Fibroblast of skin of abdomen (primary cell): ENCODE results near the gene FEV. TPM values are rescaled to one million over a fixed set of nuclear protein-coding genes. Genes with fewer than 3 reads are reported as not detected.
A peak's percentile ranks its signal among the peaks of the same experiment; 100 is the strongest.

Experiments used
- DNase-seq: peaks from one replicate; pipeline ENCODE4 v3.0.0-alpha.2; 2013
- polyA plus RNA-seq, 2 experiments: library from polyadenylated mRNA; unstranded; fragments of 120-200 nt; gene quantifications; one replicate each; pipeline ENCODE4 v1.2.1, GENCODE V29; 2013; ENCODE audit not compliant: insufficient read length in 2 of 2

The FEV gene
- not detected for polyA plus RNA-seq (2013, experiment 1 of 2; ENCODE audit: insufficient read length)
- polyA plus RNA-seq (2013, experiment 2 of 2; ENCODE audit: insufficient read length): not detected

DNA sequence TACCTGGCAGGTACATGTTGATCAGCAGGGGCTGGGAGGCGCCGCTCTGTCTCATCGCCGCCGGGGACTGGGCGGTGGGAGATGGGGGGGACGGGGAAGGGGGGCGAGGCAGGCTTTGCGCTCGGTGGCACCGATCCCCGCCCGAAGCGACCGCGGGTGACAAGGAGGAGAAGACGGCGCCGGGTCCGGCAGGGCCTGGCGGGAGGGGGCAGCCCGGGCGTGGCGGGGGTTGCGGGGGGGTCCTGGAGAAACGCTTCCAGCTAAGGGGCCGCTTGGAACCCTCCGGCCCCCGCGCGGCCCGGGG is at the start of gene FEV:
TSS of gene FEV (minus strand) at position 164 of the 304 bp plus-strand sequence. CDS start at position 55, 109 bp downstream.
- no peak for DNase-seq

DNA sequence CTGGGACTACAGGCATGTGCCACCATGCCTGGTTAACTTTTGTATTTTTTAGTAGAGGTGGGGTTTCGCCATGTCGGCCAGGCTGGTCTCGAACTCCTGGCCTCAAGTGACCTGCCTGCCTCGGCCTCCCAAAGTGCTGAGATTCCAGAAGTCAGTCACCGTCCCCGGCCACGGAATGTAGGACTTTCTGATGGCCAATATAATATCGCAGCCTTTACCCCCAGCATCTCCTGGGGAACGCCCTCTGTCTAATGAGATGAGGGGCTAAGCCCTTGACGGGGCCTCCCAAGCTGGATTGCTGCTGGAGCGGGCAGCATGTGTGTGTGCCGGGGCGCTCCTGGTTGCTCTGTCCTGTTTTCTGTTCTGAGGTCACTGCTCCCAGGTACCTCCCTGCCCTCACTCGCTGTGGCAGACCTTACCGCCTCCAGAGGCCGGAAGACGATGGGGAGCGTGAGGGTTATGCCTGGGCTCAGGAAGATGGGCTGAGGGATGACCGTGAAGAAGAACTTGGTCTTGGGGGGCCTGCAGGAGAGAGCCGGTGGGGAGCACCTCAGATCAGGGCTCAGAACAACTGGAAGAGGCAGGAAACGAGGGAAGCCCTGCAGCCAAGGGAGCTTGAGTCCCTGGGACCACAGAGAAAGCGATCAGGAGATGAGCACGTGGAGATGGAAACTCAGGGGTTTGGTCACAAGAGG is 47.2 kb upstream of the FEV start:
- no peak for DNase-seq

DNA sequence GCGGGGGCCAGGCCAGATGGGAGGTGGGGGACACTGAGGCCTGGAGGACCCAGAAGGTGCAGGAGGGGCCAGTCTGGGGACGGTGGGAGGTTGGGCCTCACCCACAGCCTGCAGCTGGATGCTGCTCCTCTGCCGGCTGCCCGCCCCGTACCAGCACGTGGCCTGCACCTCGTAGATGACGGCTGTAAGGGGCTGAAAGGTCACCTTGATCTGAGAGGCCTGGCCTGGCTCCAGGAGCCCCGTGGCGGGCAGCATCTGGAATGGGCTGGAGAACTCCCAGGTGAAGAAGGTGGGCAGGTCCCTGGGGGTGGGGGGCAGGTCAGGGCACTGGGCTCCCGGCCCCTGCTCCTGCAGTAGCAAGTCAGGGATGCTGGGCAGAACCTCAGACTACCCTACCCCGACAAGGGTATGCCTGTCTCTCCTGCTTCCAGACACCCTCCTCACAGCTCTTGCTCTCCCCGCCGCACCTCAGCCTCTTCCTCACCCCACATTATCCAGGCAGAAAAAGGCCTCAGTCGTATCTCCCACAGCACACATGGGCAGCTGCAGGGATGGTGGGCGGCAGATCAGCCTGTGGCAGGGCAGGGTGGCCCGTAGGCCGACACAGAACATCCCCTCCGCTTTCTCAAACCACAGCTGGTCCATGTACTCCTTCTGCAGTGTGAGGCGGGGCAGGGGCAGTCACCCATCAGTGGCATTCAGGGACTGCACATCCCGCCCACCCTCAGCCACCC is 46.2 kb upstream of the FEV start:
- no peak for DNase-seq

DNA sequence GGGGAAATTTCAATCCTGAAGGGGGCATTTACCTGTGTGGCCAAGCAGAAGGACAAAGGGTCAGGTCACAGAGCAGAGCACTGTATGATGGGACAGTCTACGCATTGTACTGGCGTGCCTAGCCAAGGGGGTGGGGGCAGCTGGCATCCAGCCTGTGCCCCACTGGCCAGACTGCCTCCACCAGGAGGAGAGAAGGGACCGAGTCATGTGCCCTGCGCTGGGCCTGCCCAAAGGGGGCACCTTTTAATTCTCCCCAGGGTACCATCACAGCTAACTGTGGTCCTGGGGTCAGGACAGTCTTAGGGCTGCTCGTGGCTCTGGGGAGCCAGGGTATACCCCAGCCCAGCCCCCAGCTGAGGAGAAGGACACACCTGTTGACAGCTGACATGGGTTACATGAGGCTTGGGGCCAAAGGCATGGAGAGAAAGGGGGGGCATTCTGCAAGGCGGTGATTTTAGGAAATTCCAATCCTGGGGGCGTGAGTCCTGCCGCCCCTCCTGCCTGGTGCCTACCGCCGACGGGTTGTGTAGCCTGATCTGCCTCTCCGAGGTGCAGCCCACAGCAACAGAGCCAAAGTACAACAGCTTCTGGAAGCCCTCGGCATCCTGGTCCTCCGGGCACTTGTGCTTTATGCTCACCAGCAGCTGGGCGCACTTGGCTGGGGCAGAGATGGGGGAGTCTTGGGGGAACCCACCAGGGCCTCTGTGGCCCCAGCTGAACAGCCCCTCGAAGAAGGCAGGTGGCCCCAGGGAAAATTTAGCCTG is 45.4 kb upstream of the FEV start:
- DNase-seq: no peak

DNA sequence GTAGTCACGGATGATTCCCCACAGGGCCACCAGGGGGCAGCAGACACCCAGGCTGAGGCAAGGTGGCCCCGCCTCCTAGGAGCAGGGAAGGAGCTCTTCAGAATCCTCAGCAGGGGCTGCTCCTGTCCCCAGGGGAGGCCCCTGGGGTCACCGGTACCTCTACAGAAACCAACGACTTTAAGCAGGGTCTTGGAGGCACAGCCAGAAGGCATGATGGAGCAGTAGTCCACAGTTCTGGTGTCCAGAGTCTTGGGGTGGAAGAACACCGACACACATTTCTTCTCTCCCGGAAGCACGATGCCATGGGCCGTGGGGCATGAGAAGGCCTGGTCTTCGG is 44.8 kb upstream of the FEV start:
- peak; percentile 59 for DNase-seq

DNA sequence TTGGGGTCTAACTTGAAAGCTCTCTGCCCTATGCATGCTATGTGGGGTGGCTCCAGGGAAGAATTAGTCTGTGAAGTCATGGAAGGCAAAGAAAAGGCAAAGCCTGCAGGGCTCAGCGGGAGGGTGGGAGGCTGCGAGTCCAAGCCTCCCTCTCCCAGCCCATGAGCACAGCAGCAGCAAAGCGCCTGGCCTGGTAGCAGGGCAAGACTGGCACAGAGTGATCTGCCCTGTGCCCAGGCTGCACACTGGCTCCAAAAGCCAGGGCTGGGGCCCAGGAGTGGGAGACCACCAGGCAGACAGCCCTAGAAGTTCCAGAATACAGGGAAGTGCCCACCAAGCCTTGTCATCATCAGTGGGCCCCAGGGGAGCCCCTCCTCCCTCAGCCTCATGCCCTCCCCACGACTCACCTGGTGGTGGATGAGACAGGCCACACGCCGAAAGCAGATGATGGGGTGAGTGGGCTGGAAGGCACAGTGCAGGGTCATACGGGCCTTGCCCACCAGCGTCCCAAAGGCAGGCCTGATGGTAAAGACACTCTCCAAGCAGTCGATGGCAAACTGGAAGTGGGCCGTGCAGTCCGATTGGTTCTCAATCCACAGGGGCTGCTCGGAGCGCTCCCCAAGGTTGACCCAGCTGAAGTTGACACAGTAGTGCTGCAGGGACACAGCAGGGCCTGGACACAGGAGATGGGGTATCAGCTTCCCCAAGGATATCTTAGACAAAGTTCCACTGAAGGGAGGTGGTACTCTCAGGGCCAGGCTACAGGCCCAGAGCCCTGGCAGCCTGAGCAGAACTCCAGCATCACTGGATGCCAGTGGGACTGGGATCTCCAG is 44.2 kb upstream of the FEV start:
- no peak for DNase-seq

DNA sequence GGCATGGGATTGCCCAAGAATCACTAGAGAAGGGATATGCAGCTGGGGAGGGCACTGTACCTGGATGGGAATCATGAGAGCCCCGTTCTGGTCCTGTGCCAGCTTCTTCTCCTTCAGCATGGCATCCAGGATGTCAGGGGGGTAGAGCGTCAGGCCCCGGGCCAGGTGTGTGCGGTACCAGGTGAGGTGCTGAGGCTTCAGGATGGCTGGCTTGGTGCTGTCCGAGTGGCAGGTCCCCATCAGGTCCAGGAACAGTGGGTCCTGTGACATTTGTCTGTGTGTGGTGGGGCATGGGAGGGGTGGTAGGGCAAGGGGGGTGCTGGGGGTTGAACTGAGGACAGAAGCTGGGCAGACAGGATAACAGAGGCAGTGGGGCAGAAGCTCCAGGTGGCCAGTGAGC is 43.2 kb upstream of the FEV start:
- DNase-seq: no peak

DNA sequence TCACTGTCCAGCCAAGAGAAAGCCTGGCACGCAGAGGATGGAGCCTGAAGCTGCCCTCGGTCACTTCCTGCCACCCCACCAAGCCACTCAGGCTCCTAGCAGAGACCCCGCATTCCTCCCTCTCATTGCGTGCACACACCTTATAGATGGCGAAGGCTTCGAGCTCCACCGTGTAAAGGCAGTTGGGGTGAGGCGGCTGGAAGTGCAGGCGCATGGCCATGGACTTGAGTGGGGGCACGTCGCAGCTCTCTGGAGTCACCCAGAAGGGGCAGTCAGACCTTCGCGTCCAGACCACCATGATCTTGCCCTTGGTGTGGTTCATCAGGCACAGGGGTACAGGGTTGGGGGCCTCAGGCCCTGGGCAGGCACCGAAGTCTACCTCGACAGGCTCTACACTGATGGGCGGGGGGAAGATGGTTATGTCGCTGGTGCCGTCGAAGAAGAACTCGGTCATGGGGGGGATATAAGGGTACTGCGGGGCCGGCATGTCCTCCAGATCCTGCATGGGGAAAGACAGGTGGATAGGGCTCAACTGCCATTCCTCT is 42.6 kb upstream of the FEV start:
- no peak for DNase-seq

DNA sequence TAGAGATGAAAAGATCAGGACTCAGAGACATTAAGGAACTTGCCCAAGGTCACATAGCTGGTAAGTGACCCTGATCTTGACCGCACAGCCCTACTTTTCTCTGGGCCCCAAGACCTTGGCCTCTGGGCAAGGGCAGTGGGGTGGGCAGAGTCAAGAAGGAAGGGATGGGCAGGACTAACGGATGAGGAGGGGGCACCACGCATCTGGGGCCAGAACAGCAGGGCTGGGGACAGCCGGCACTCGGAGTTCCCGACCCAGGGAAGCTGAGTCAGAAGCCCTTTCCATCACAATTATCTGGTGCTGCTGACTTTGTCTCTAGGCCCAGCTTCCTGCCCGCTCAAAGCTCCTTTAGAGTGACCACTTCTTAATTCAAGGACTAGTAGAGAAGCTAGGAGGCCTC is 42.0 kb upstream of the FEV start:
- no peak for DNase-seq

DNA sequence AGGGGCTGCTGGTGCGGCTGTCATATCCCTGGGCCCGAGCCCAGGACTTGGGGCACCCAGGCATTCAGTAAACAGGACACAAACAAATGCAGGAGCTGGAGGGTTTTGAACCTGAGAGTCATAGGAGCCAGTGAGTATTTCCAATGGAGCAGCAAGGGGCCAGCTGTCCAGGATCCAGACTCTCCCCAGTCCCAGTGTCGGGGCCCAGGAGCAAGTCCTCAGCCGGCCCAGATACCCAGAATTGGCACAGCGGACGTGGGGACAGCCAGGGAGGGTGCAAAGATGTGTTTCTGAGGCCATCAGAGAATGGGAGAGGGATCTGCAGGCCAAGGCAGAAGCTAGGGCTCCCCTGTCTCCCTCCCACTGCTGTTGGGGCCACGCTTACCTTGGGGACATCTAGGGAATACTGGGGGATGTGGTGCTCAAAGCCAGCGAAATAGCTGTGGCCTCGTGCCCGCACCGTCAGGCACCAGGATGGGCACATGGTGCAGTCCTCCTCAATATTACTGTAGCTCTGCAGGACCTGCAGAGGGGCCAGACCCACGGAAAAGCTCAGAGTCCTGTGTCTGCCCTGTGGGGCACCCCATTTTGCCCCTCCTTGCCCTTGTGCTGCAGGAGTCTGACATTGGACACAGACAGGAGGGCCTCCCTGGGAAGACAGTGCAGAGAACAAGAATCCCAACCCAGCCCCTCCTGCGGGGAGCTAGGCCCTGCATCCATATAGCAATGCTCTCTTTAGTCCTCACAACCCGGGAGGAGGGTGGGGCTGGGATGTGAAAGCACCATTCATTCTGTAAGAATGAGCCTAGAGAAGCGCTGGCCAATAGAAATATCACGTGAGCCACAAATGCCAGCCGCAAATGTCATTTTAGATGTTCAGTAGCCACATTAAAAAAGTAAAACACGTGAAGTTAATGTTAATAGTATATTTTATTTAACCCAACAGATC is 40.9 kb upstream of the FEV start:
- no peak for DNase-seq

DNA sequence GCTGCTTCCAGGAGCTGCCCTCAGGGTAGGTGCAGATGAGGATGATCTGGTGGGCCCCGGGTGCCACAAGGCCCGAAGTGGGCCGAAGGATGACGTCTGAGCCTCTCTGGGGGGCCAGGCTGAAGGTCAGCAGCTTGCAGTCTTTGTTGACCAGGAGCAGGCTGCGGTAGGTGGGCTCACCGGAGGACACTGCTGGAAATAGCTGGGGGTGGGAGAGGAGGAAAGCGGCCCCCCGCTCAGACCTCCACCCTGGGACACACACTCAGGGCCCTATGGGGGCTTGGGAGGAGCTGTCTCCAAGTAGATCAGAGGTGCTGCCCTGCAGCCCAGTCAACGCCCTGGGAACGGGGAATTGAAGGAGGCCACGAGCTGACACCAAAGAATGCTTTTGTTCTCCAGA is 39.1 kb upstream of the FEV start:
- no peak for DNase-seq

DNA sequence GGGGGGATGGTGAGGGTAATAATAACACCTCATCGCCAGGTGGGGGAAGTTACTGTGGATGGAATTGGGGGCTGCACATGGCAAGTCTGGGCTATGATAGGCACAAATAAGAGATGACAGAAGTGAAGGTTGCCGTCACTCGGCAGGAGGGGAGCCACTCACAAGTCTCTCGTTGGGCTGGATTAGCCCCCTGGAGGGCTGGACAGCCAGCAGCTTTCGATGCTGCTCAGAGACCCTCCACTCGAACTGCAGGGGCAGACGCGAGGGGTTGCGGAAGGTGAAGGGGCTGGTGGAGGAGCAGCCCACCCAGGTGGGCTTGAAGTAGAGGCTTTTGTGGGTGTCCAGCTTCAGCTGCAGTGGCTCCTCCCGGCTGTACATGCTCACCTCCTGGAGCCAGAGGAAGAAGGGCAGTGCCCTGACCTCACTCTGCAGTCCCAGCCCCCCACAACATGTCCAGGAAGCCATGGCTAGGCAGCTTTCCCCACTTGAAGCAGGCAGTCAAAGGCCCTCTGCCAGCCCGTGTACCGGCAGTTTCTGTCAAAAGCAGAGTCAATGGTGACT is 38.1 kb upstream of the FEV start:
- DNase-seq: no peak

DNA sequence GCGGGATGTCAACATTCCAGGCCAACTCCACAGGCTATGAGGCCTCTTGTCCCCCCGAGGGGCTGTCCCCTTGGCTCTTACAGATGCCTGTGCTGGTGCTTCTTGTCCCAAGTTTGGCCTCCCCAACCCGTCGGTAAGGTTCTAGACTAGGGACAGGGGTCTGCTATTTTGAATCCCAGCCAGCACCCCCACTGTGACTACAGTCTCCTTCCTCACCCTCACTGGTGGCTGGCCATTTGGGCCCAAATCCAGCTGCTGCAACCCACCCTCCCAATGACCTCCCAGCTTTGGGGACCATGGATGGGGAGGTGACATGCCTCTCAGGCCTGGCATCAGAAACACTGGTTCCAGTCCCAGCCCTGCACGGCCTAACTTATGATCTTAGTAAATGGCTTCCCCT is 37.6 kb upstream of the FEV start:
- no peak for DNase-seq

DNA sequence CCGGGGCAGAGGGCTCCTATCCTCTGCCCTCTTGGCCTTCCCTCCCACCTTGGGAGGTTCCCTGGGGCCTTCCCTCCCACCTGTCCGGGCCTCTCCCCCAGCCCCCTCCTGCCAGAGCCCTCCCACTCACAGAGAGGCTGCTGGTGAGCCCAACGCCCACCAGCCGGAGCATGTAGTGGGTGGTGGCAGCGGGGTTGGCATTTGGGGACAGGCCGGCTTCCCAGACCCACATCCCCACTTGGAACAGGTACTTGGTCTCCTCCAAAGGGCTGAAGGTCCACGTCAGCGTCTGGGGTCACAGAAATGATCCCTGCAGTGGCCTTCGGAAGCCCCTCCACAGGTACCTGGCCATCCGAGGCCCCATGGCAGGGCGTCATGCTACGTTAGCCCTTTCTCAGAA is 37.1 kb upstream of the FEV start:
- no peak for DNase-seq

DNA sequence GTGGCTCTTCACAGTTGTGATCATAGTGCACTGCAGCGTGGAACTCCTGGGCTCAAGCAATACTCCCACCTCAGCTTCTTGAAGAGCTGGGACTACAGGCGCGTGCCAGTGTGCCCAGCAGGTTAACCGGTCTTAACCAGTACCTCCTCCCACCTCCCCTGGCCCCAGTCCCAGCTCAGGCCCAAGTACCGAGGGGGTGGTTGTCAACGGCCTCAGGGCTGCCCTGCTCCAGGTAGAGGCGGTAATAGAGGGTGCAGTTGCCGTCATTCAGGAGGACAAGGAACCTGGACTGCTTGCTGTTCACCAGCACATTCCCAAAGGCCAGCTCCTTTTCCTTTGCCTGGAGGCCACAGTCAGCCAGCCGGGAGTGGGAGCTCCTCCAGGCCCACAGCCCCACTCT is 36.6 kb upstream of the FEV start:
- DNase-seq: no peak

DNA sequence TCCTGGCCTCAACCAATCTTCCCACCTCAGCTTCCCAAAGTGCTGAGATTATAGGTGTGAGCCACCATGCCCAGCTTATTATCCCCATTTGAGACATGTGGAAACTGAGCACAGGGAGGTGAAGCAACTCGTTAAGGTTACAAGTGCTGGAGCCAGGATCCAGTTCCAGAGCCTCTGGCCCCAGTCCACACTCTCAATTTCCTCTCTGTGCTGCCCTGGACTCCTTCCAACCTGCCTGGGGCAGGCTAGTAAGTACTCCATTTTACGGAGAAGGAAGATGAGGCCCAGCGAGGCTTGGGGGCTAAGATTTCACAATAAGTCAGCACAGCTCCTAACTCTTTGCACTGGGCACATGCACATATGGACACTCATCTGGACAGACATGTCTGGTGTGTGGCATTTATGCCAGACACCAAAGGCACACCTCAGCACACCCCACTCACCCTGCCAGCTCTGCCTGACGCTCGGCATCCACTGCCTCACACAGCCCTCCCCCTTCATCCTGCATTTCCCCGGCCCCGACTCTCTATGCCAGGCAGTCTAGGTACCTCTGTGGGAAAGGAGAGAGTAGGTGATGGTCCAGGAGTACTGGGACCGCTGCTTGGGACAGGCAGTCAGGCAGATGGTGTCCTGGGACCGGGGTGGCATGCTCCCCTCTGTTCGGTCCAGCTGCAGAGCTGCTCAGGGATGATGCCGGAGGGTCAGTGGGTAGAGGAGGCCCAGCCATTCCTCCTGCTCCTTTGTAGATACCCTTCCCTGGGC is 35.8 kb upstream of the FEV start:
- no peak for DNase-seq

DNA sequence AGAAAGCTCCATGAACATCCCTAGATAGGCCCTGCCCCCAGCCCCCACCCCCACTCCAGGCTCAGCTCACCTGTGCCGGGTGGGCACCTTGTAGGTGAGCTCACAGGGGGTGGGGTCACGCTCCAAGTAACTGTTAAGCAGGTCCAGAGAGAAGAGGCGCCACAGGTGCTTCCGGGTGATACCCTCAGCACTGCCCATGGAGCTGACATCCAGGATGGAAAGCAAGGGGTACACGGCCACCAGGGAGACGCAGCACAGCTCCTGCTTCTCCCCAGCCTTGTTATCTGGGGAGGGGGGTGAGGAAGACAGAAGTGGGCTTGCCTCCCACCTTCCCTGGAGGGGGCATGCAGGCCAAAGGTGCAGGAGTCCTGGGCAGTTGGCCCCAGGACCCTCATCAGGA is 34.5 kb upstream of the FEV start:
- DNase-seq: no peak

DNA sequence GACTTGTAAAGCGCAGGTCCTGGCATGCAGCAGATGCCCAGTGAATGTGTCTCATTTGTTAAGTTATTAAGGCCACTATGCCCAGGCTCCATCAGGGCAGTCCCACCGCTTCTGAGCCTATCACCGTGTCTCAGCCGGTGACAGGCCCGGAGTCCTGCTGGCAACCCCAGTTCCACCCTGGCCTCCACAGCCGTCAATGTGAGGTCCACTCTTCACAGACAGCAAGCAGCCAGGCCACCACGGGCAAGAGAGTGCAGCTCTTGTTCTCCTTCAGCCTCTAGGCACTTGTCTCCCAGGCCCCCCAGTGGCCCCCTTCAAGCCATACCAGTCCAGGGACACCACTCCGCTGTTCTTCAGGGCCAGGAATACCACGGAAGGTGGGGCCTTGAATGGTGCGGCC is 33.7 kb upstream of the FEV start:
- no peak for DNase-seq

DNA sequence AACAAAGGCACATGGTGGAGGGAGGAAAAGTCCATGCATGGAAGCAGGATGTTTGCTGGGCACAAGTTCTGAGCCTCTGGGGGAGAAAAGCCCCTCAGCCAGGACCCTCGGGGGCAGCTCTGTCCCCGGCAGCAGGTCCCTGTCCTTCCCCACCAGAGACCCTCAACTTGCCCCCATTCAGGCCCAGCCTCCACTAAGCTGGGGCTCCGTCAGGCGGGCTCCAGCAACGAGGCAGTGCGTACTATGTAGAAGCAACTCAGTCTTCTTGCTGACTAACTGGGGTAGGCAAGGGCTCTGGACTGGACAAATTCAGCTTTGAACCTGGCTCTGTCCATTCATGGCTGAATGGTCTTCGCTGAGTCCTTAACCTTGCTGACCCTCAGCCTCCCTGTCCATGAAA is 33.3 kb upstream of the FEV start:
- DNase-seq: no peak

DNA sequence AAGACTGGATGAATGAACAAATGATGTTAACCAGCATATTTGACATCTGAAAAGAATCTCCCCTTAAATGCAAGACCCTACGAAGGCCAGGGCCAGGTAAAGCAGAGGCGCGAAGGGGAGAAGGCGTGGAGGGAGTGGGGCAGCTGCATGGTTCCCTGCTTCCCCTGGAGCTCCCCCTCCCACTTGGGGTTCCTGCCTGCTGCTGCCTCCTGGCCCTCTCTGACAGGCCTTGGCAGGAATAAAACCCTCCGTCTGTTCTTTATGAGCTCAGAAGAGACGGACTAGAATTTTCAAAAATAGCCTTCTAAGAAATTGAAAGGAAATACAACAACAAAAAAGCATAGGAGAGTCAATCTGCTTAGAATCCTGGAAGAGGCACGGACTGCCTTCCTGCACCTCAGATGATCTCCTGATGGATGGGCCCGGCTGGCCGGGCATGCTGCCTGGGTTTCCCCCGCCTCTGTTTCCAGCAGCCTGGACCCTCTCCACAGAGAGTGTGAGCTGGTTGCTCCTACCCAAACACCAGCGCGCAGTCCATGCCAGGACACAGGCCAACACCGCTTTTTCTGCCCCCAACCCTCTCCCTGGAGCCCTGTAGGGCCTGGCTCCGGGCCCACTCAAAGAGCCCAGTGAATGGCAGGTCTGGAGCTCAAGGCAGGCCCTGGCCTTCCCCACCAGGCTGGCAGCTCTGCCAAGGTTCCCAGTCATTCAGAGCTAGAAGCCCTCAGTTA is 32.4 kb upstream of the FEV start:
- DNase-seq: no peak
